Stimulated activated naive CD8-positive, alpha-beta T cell treated with anti-CD3 and anti-CD28 coated beads, Interleukin-15, Interleukin-2, amounts not matched to agents 100 ng/mL and 50 ng/mL, for 24 hours (primary cell): ENCODE results near the gene UGT2B17.
"Not testable (repeated sequence)": the region's sequence is repeated elsewhere in the genome, so short reads cannot be mapped to it uniquely, and the experiment has no call there.

Experiments used
- H3K27ac Mint-ChIP-seq: one replicate; pipeline ENCODE4 v1.8.0; 2021; ENCODE audit warnings: mild to moderate bottlenecking, mixed read lengths
- H3K27me3 Mint-ChIP-seq: one replicate; pipeline ENCODE4 v1.8.0; 2021; ENCODE audit warnings: mixed read lengths
- H3K36me3 Mint-ChIP-seq: one replicate; pipeline ENCODE4 v1.8.0; 2021; ENCODE audit warnings: low read depth, mixed read lengths
- H3K4me1 Mint-ChIP-seq: one replicate; pipeline ENCODE4 v1.8.0; 2021; ENCODE audit warnings: low read depth, mixed read lengths
- H3K4me3 Mint-ChIP-seq: one replicate; pipeline ENCODE4 v1.8.0; 2021; ENCODE audit warnings: mild to moderate bottlenecking, mixed read lengths
- H3K9me3 Mint-ChIP-seq: one replicate; pipeline ENCODE4 v1.8.0; 2021; ENCODE audit warnings: mixed read lengths

The UGT2B17 gene

DNA sequence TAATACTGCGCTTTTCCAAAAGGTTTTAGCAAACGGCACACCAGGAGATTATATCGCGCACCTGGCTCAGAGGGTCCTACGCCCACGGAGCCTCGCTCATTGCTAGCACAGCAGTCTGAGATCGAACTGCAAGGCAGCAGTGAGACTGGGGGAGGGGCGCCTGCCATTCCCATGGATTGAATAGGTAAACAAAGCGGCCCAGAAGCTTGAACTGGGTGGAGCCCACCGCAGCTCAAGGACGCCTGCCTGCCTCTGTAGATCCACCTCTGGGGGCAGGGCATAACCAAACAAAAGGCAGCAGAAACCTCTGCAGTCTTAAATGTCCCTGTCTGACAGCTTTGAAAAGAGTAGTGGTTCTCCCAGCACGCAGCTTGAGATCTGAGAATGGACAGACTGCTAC is 33.4 kb downstream of the UGT2B17 start:
- not testable (repeated sequence) for H3K27ac Mint-ChIP-seq, H3K36me3 Mint-ChIP-seq, H3K9me3 Mint-ChIP-seq, H3K4me3 Mint-ChIP-seq, H3K27me3 Mint-ChIP-seq, H3K4me1 Mint-ChIP-seq

DNA sequence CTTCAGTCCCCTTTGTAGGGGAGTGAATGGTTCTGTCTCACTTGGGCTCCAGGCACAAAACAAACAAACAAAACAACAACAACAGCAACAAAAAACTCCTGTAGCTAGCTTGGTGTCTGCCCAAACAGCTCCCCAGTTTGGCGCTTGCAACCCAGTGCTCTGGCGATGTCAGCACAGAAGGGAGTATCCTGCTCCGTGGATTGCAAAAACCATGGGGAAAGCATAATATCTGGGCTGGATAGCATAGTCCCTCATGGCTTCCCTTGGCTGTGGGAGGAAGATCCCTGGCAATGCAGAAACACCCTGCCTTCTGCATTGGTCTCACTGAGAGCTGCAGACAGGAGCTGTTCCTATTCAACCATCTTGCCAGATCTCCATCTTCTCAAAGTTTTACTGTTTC is 39.7 kb downstream of the UGT2B17 start:
- Mint-ChIP-seq H3K9me3 (no peaks in the 10 kb centered on the region), H3K27me3 (no peaks in the 10 kb centered on the region), H3K36me3 (no peaks in the 10 kb centered on the region), H3K4me3 (no peak overlapping the region), H3K27ac (no peak overlapping the region), H3K4me1 (no peaks in the 10 kb centered on the region)

DNA sequence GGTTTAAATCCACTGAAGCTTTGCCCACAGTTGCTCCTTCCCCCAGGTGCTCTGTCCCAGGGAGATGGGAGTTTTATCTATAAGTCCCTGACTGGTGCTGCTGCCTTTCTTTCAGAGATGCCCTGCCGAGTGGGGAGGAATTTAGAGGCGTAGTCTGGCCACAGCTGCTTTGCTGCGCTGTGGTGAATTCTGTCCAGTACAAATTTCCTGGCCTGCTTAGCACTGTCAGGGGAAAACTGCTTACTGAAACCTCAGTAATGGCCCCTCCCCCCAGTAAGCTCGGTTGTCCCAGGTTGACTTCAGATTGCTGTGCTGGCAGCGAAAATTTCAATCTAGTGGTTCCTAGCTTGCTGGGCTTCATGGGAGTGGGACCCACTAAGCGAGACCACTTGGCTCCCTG is 40.1 kb downstream of the UGT2B17 start:
- no peak overlapping the region for H3K27ac Mint-ChIP-seq
- no peaks in the 10 kb centered on the region for H3K9me3 Mint-ChIP-seq
- no peaks in the 10 kb centered on the region for H3K27me3 Mint-ChIP-seq
- H3K36me3 Mint-ChIP-seq: no peaks in the 10 kb centered on the region
- no peak overlapping the region for H3K4me3 Mint-ChIP-seq
- H3K4me1 Mint-ChIP-seq: no peaks in the 10 kb centered on the region

DNA sequence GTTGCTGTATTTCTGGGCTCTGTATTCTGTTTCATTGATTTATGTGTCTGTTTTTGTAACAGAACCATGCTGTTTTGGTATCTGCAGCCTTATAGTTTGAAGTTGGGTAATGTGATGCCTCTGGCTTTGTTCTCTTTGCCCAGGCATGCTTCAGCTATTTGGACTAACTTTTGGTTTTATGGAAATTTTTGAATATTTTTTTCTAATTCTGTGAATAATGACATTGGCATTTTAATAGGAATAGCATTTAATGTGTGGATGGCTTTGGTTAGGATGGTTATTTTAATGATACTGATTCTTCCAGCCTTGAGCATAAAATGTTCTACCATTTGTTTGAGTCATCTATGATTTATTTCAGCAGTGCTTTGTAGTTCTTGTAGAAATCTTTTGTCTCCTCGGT is 53.9 kb downstream of the UGT2B17 start:
- not testable (repeated sequence) for H3K9me3 Mint-ChIP-seq, H3K4me3 Mint-ChIP-seq, H3K36me3 Mint-ChIP-seq, H3K27me3 Mint-ChIP-seq, H3K4me1 Mint-ChIP-seq, H3K27ac Mint-ChIP-seq

DNA sequence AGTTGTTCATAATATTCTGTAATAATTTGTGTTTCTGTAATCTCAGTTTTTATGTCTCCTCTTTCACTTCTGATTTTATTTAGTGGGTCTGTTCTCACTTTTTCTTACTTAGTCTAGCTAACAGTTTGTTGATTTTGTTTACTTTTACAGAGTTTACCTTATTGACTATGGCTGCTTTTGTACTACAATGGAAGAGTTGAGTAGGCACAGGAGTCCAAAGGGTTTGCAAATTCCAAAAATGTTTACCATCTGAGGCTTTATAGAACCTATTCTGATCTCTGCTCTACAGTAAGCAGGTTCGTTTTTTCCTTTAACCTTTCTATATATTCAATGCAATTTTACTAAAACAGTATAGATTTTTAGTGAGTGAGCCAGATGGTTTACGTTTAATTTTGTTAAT is 55.1 kb downstream of the UGT2B17 start:
- H3K27ac Mint-ChIP-seq: no peak overlapping the region
- H3K9me3 Mint-ChIP-seq: no peaks in the 10 kb centered on the region
- H3K4me1 Mint-ChIP-seq: no peaks in the 10 kb centered on the region
- no peaks in the 10 kb centered on the region for H3K36me3 Mint-ChIP-seq
- no peak overlapping the region for H3K4me3 Mint-ChIP-seq
- H3K27me3 Mint-ChIP-seq: no peaks in the 10 kb centered on the region

DNA sequence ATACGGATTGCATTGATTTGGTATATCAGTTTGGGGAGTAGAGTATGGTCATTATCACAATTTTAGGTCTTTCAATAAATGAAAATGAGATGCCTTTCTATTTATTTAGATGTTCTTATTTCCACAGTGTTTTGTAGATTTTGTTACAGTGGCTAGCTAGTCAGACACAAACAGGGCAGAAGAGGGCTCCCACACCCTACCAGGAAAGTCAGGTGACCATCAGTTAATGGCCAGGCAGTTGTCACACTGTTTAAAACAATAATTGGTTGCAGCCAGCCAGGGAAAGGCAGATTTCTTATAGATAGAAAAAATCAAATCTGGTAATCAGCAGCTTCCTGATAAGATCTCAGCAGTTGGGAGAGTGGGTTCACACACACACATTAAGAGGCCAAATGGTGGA is 57.2 kb downstream of the UGT2B17 start:
- H3K4me3 Mint-ChIP-seq: no peak overlapping the region
- H3K27me3 Mint-ChIP-seq: no peaks in the 10 kb centered on the region
- no peaks in the 10 kb centered on the region for H3K4me1 Mint-ChIP-seq
- H3K36me3 Mint-ChIP-seq: no peaks in the 10 kb centered on the region
- no peaks in the 10 kb centered on the region for H3K9me3 Mint-ChIP-seq
- H3K27ac Mint-ChIP-seq: no peak overlapping the region

DNA sequence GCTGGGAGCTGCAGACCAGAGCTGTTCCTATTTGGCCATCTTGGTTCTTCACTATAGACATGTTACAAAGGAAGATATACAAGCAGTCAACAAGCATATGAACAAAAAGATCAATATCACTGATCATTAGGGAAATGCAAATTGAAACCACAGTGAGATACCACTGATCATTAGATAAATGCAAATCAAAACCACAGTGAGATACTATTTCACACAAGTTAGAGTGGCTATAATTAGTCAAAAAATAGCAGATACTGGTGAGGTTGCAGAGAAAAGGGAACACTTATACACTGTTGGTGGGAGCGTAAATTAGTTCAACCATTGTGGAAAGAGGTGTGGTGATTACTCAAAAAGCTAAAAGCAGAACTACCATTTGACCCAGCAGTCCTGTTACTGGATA is 70.7 kb downstream of the UGT2B17 start:
- not testable (repeated sequence) for H3K27ac Mint-ChIP-seq, H3K27me3 Mint-ChIP-seq, H3K4me1 Mint-ChIP-seq, H3K36me3 Mint-ChIP-seq, H3K9me3 Mint-ChIP-seq, H3K4me3 Mint-ChIP-seq

DNA sequence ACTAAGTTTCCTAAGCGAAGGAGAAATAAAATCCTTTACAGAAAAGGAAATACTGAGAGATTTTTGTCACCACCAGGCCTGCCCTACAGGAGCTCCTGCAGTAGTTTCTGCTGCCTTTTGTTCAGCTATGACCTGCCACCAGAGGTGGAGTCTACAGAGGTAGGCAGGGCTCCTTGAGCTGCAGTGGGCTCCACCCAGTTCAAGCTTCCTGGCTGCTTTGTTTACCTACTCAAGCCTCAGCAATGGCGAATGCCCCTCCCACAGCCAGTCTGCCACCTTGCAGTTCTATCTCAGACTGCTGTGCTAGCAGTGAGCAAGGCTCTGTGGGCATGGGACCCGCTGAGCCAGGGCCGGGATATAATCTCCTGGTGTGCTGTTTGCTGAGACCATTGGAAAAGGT is 71.3 kb downstream of the UGT2B17 start:
- not testable (repeated sequence) for H3K36me3 Mint-ChIP-seq, H3K9me3 Mint-ChIP-seq, H3K4me1 Mint-ChIP-seq, H3K27me3 Mint-ChIP-seq, H3K4me3 Mint-ChIP-seq, H3K27ac Mint-ChIP-seq

DNA sequence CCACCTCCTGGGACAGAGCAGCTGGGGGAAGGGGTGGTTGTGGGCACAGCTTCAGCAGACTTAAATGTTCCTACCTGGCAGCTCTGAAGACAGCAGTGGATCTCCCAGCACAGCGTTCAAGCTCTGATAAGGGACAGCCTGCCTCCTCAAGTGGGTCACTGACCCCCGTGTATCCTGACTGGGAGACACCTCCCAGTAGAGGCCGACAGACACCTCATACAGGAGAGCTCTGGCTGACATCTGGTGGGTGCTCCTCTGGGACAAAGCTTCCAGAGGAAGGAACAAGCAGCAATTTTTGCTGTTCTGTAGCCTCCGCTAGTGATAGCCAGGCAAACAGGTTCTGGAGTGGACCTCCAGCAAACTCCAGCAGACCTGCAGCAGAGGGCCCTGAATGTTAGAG is 72.7 kb downstream of the UGT2B17 start:
- H3K4me3 Mint-ChIP-seq, H3K27ac Mint-ChIP-seq, H3K27me3 Mint-ChIP-seq, H3K36me3 Mint-ChIP-seq, H3K9me3 Mint-ChIP-seq, H3K4me1 Mint-ChIP-seq: not testable (repeated sequence)

DNA sequence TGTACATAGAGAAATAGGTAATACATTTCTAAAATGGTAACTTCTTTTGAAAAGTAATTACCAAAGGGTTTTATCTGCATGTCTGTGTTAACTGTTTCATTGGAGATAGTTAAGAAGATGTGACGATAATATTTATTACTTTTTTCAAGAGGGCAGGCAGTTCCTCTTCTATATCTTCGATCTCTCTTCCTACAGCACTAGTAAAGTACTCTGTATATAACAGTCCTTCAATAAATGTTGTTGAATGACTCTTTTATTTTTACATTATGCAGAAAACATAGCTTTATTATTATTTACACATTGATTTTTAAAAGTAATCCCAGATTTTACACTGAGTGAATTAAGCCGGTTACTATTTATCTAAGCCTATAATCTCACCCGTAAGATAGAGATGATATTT is 77.1 kb downstream of the UGT2B17 start:
- no peak overlapping the region for H3K4me3 Mint-ChIP-seq
- H3K9me3 Mint-ChIP-seq: no peaks in the 10 kb centered on the region
- H3K27ac Mint-ChIP-seq: no peak overlapping the region
- H3K36me3 Mint-ChIP-seq: no peaks in the 10 kb centered on the region
- peaks cover 7% of the 10 kb centered on the region for H3K4me1 Mint-ChIP-seq
- H3K27me3 Mint-ChIP-seq: no peaks in the 10 kb centered on the region

DNA sequence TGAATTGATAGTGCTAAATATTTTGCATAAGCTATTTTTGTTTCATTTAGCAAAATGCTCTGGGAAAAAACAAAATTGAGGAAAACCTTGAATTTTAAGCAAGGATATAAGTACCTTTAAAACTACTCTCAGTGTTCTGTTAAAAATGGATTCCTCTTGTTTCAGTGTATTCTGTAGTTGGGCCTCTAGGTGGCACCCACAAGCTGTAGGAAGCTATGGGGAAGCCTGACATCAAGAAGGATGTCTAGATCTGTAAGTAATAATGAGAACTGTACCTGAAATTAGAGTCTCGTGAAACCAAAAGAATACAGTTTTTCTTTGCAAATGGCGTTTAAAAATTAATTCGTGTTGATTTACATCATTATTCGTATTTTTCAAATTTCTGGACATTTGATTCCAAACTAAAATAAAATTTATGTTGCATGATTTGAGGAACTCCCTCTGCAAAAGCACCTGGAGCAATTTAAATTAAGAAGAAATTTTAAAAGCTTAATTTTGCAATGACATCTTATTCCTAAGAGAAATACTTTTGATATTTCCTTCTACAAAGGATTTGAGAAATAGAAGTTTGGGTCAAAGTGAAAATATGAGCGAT is 77.6 kb downstream of the UGT2B17 start:
- Mint-ChIP-seq H3K27me3 (no peaks in the 10 kb centered on the region), H3K9me3 (no peaks in the 10 kb centered on the region), H3K36me3 (no peaks in the 10 kb centered on the region), H3K4me3 (no peak overlapping the region), H3K27ac (no peak overlapping the region), H3K4me1 (peaks cover 7% of the 10 kb centered on the region)

DNA sequence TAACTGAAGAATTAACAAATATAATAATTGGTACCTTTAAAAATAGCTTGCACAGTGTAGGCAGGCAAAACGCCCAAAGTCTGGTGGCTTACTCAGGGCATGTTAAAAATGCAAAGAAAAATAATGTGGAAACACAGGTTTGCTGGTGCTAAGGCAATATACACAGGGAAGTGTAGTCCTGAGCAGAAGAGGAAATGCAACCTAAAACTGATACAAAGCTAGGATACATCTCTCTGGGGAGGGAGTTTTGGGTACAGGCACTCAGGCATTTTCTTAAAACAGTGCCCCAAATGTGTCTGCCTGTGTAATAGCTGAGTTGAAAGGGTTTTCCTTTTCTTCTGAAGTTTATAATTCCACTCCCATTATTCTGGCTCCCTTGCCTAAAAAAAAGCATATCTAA is 81.4 kb downstream of the UGT2B17 start:
- Mint-ChIP-seq H3K36me3 (no peaks in the 10 kb centered on the region), H3K4me3 (no peak overlapping the region), H3K9me3 (no peaks in the 10 kb centered on the region), H3K27ac (no peak overlapping the region), H3K4me1 (peaks cover 7% of the 10 kb centered on the region), H3K27me3 (no peaks in the 10 kb centered on the region)

DNA sequence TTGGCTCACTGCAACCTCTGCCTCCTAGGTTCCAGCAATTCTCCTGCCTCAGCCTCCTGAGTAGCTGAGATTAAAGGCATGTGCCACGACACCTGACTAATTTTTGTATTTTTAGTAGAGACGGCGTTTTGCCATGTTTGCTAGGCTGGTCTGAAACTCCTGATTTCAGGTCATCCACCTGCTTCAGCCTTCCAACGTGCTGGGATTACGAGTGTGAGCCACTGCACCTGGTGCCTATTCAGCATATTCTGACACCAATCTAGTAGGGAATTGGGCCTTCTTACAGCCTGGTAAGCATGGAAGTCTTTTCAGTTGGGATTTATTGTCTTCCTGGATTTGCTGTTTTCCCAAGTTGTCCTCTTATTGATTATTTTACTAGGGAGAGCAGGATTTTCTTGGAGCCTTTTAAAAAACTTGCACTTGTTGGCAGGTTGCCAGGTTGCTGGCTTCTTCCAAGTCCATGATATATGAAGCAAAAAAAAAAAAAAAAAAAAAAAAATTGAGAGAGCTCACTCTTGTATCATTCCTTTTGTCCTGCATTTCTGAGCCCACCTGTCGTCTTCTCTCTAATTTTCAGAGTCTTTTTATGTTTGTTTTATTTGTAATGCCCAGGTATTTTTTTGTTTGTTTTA is 85.2 kb downstream of the UGT2B17 start:
- H3K9me3 Mint-ChIP-seq: no peaks in the 10 kb centered on the region

DNA sequence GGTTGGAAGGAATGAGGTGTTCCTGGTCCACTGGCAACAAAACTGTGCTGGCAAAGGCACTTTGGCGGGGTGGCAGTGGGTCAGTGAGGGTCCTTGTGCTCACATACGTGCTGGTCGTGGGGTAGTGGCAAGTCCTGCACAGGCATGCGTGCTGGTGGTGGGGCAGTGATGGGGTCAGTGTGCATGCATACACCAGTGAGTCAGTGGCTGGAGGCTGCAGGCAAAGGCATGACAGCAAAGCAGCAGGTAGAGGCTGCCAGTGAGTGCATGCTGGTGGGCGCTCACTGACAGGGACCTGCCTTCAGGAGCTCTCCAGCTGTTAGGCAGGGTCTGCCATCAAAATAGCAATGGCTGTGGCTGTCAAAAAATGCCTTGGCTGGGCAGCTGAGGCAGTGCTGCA is 86.8 kb downstream of the UGT2B17 start:
- Mint-ChIP-seq H3K27me3 (no peaks in the 10 kb centered on the region), H3K36me3 (no peaks in the 10 kb centered on the region), H3K9me3 (no peaks in the 10 kb centered on the region), H3K4me1 (peaks cover 1% of the 10 kb centered on the region), H3K27ac (no peak overlapping the region), H3K4me3 (no peak overlapping the region)

More for the DNA sequence above, 85.2 kb downstream of the UGT2B17 start:
- Mint-ChIP-seq H3K27me3 (no peaks in the 10 kb centered on the region), H3K4me3 (no peak overlapping the region), H3K27ac (no peak overlapping the region), H3K4me1 (peaks cover 7% of the 10 kb centered on the region), H3K36me3 (no peaks in the 10 kb centered on the region)
